CD14-positive monocyte (primary cell): ENCODE data around the gene CNNM2. TPM values are rescaled to one million over a fixed set of nuclear protein-coding genes. Genes with fewer than 3 reads are reported as not detected.

Experiments used
- DNase-seq, 3 donors: peaks; one replicate each; pipeline ENCODE4 v3.0.0-alpha.2; 2011 to 2022
- H2AFZ ChIP-seq: 2 replicates; pipeline ENCODE4 v1.6.0; 2012; ENCODE audit warnings: mild to moderate bottlenecking, low read depth, low read length, inconsistent platforms; ENCODE audit not compliant: insufficient read depth, poor library complexity, severe bottlenecking
- H3K27ac ChIP-seq, 2 donors: 1 replicate in 1 of 2; 2 replicates in 1 of 2; pipeline ENCODE4 v1.5.1; 2012 to 2013; ENCODE audit warnings: low read length in 2 of 2, control low read depth in 1 of 2, inconsistent platforms in 1 of 2, low read depth in 1 of 2, mild to moderate bottlenecking in 1 of 2
- H3K27me3 ChIP-seq, 2 donors: one replicate each; pipeline versions ENCODE4 v1.6.0 to v1.6.1; 2011 to 2013; ENCODE audit warnings: low read length in 2 of 2; ENCODE audit not compliant: control insufficient read depth in 2 of 2, insufficient read depth in 2 of 2
- H3K36me3 ChIP-seq, 2 donors: replicated peaks in 1 of 2; 1 replicate in 1 of 2; 2 replicates in 1 of 2; pipeline versions ENCODE4 v1.5.1 to v1.6.1; 2012 to 2013; ENCODE audit warnings: low read length in 2 of 2, control low read depth in 1 of 2, inconsistent platforms in 1 of 2, mild to moderate bottlenecking in 1 of 2; ENCODE audit not compliant: insufficient read depth in 2 of 2, control insufficient read depth in 1 of 2
- H3K4me1 ChIP-seq, 2 donors: 1 replicate in 1 of 2; 2 replicates in 1 of 2; pipeline versions ENCODE4 v1.5.1 to v1.6.1; 2012 to 2013; ENCODE audit warnings: low read length in 2 of 2, control low read depth in 1 of 2, inconsistent platforms in 1 of 2, mild to moderate bottlenecking in 1 of 2, moderate library complexity in 1 of 2; ENCODE audit not compliant: insufficient read depth in 2 of 2, control insufficient read depth in 1 of 2
- H3K4me2 ChIP-seq: replicated peaks from 2 replicates; pipeline ENCODE3; 2012; ENCODE audit warnings: low read length, moderate library complexity, mild to moderate bottlenecking; ENCODE audit not compliant: poor library complexity, severe bottlenecking; ENCODE audit errors: extremely low read depth
- H3K4me3 ChIP-seq, 3 experiments: fragments of 200-600 bp in 1 of 3; sonication (generic) in 1 of 3; replicated peaks in 1 of 3; 1 replicate in 2 of 3; 2 replicates in 1 of 3; pipeline ENCODE4 v1.5.1; 2011 to 2013; ENCODE audit warnings: low read length in 3 of 3, mild to moderate bottlenecking in 3 of 3, control low read depth in 2 of 3, low read depth in 2 of 3, inconsistent platforms in 1 of 3, moderate library complexity in 1 of 3
- H3K79me2 ChIP-seq: 2 replicates; pipeline ENCODE4 v1.6.0; 2012; ENCODE audit warnings: mild to moderate bottlenecking, control low read depth, inconsistent platforms, low read length, moderate library complexity; ENCODE audit not compliant: insufficient read depth
- H3K9ac ChIP-seq: 2 replicates; pipeline ENCODE4 v1.6.0; 2017; ENCODE audit warnings: low read length, mild to moderate bottlenecking; ENCODE audit not compliant: insufficient read depth, poor library complexity, severe bottlenecking
- H3K9me3 ChIP-seq, 2 donors: replicated peaks in 1 of 2; 1 replicate in 1 of 2; 2 replicates in 1 of 2; pipeline versions ENCODE4 v1.5.1 to v1.6.1; 2012 to 2013; ENCODE audit warnings: low read length in 2 of 2, control low read depth in 1 of 2; ENCODE audit not compliant: control insufficient read depth in 1 of 2, insufficient read depth in 1 of 2
- H4K20me1 ChIP-seq: 2 replicates; pipeline ENCODE4 v1.6.0; 2012; ENCODE audit warnings: mild to moderate bottlenecking, low read length, control low read depth, moderate library complexity; ENCODE audit not compliant: insufficient read depth
- H3K27ac Mint-ChIP-seq, 7 donors: one replicate each; pipeline ENCODE4 v1.8.0; 2020; ENCODE audit warnings: mild to moderate bottlenecking in 7 of 7, mixed read lengths in 7 of 7, moderate library complexity in 6 of 7, inconsistent platforms in 2 of 7
- H3K27me3 Mint-ChIP-seq, 3 donors: one replicate each; pipeline ENCODE4 v1.8.0; 2021 to 2022; ENCODE audit warnings: low read depth in 3 of 3, mild to moderate bottlenecking in 3 of 3, mixed read lengths in 3 of 3, moderate library complexity in 3 of 3, inconsistent platforms in 1 of 3
- H3K36me3 Mint-ChIP-seq, 2 donors: one replicate each; pipeline ENCODE4 v1.8.0; 2020; ENCODE audit warnings: mixed read lengths in 2 of 2, inconsistent platforms in 1 of 2, mild to moderate bottlenecking in 1 of 2
- H3K4me1 Mint-ChIP-seq: one replicate; pipeline ENCODE4 v1.8.0; 2020; ENCODE audit warnings: mild to moderate bottlenecking, mixed read lengths
- H3K4me3 Mint-ChIP-seq, 2 donors: one replicate each; pipeline ENCODE4 v1.8.0; 2020; ENCODE audit warnings: mild to moderate bottlenecking in 2 of 2, mixed read lengths in 2 of 2, moderate library complexity in 1 of 2
- H3K9me3 Mint-ChIP-seq, 7 donors: one replicate each; pipeline ENCODE4 v1.8.0; 2020 to 2022; ENCODE audit warnings: mixed read lengths in 7 of 7, mild to moderate bottlenecking in 6 of 7, moderate library complexity in 6 of 7, inconsistent platforms in 2 of 7
- WGBS: methylation state at CpG from one replicate; pipeline ENCODE4 v1.1.5; 2013; ENCODE audit warnings: missing lambda C conversion rate; ENCODE audit not compliant: insufficient coverage; 5-methylcytosine and 5-hydroxymethylcytosine counted together
- intact Hi-C, 2 donors: fragments of 100-400 bp; cut with micrococcal nuclease; formaldehyde crosslinking; loops; one replicate each; pipeline versions ENCODE4 v1.15.0 to v1.15.1; 2023
- polyA plus RNA-seq, 3 donors: library from polyadenylated mRNA; depleted of rRNA in 1 of 3; unstranded in 2 of 3; stranded (reverse) in 1 of 3; fragments of 300-500 nt in 2 of 3; fragments of >200 nt in 1 of 3; fragmentation: Illumina TruSeq in 2 of 3; gene quantifications; 1 replicate in 2 of 3; 2 replicates in 1 of 3; pipeline ENCODE4 v1.2.3, GENCODE V29; 2012 to 2021
- TF ChIP-seq, protein P1 (sequence below): fragments of 200-600 bp; IDR thresholded peaks from one replicate; pipeline ENCODE4 v1.8.0; 2022; ENCODE audit warnings: antibody characterized with exemption, mild to moderate bottlenecking

The CNNM2 gene
- polyA plus RNA-seq, 3 donors: 1.6 to 3.8 (median 2.2) TPM

DNA sequence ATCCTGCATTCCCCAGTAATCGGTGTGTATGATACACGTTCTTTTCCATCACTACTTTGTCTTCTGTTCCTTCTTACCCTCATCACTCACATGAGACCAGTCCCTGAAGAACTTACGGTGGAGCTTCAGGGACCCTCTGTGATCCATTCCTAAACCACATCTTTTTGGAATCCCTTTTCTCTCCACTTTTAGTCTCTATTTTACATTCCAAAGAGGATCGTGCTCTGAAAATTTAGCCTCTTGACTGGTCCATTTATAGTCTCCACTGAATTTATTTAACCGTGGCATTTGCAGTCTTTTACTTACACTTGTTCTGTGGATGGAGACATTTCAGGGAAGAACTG, 165.9 kb downstream of the CNNM2 start:
- H3K9ac ChIP-seq: no peak overlapping the region
- H3K4me1 ChIP-seq: no peaks in the 10 kb centered on the region
- DNase-seq: no peak
- no peak overlapping the region for H3K27ac ChIP-seq
- intact Hi-C loops: no loop called here
- Mint-ChIP-seq H3K36me3 (peaks cover 55 to 57% of the 10 kb centered on the region in 2 donors), H3K4me1 (no peaks in the 10 kb centered on the region), H3K4me3 (no peak overlapping the region), H3K27me3 (peaks cover 0 to 2% (median 0%) of the 10 kb centered on the region in 3 donors), H3K9me3 (no peaks in the 10 kb centered on the region), H3K27ac (peak overlapping the region in 2 of 7 donors; percentile 1 to 70)
- no peak overlapping the region for H3K4me3 ChIP-seq
- peaks cover 43% of the 10 kb centered on the region for H4K20me1 ChIP-seq
- no peaks in the 10 kb centered on the region for H3K79me2 ChIP-seq
- H3K9me3 ChIP-seq: no peaks in the 10 kb centered on the region
- H3K27me3 ChIP-seq: no peaks in the 10 kb centered on the region
- TF ChIP-seq, protein P1, sequence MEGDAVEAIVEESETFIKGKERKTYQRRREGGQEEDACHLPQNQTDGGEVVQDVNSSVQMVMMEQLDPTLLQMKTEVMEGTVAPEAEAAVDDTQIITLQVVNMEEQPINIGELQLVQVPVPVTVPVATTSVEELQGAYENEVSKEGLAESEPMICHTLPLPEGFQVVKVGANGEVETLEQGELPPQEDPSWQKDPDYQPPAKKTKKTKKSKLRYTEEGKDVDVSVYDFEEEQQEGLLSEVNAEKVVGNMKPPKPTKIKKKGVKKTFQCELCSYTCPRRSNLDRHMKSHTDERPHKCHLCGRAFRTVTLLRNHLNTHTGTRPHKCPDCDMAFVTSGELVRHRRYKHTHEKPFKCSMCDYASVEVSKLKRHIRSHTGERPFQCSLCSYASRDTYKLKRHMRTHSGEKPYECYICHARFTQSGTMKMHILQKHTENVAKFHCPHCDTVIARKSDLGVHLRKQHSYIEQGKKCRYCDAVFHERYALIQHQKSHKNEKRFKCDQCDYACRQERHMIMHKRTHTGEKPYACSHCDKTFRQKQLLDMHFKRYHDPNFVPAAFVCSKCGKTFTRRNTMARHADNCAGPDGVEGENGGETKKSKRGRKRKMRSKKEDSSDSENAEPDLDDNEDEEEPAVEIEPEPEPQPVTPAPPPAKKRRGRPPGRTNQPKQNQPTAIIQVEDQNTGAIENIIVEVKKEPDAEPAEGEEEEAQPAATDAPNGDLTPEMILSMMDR: no peak
- no peak overlapping the region for H2AFZ ChIP-seq
- peaks cover 52 to 65% of the 10 kb centered on the region in 2 donors for H3K36me3 ChIP-seq
- H3K4me2 ChIP-seq: no peak overlapping the region
- WGBS: 96% methylated on average over 5 of the region's 5 CpGs

DNA sequence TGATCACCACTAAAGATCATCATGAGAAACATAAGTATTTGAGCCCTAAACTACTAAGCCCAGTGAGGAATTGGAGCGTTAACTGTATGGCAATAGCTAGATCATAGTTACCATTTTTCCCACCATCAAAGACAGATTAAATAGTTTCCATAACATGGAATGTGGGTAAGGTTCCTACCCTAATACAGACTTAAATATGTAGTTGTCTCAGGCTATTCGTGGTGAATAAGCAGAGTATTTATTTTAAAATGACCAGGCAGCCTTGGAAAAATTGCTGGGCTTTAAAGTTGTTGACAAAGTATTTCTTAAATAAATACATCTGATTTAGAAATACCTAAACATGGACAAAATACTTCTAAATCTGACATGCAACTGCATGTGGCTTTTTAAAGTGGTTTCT, 168.2 kb downstream of the CNNM2 start:
- Mint-ChIP-seq H3K27me3 (peaks cover 0 to 2% (median 0%) of the 10 kb centered on the region in 3 donors), H3K27ac (no peak overlapping the region), H3K4me3 (no peak overlapping the region), H3K9me3 (no peaks in the 10 kb centered on the region), H3K36me3 (peaks cover 78 to 80% of the 10 kb centered on the region in 2 donors), H3K4me1 (no peaks in the 10 kb centered on the region)
- Histone ChIP-seq H3K36me3 (peaks cover 75 to 88% of the 10 kb centered on the region in 2 donors), H3K27ac (no peak overlapping the region), H3K27me3 (no peaks in the 10 kb centered on the region), H3K9me3 (no peaks in the 10 kb centered on the region), H3K4me3 (no peak overlapping the region), H4K20me1 (peaks cover 62% of the 10 kb centered on the region), H3K9ac (no peak overlapping the region), H2AFZ (no peak overlapping the region), H3K79me2 (no peaks in the 10 kb centered on the region), H3K4me1 (no peaks in the 10 kb centered on the region), H3K4me2 (no peak overlapping the region)
- WGBS: no CpG with 5 or more reads among the region's 2 CpGs
- intact Hi-C loops: no loop called here
- TF ChIP-seq, protein P1: no peak
- DNase-seq: no peak
